Esophagus squamous epithelium (tissue), 4 donors: Measurements from ENCODE around the gene RSPO4.

Experiments
- POLR2A ChIP-seq, 4 donors: fragments of 450-650 bp; IDR thresholded peaks; one replicate each; pipeline ENCODE4 v1.6.1; 2017; ENCODE audit warnings: antibody characterized with exemption in 4 of 4, mild to moderate bottlenecking in 4 of 4, moderate library complexity in 3 of 4
- TF ChIP-seq, protein P1 (sequence below), 6 experiments: fragments of 450-650 bp in 4 of 6; fragments of 200-600 bp in 2 of 6; sonication (generic) in 2 of 6; IDR thresholded peaks; one replicate each; pipeline ENCODE4 v1.5.1; 2016 to 2019; ENCODE audit warnings: antibody characterized with exemption in 6 of 6, mild to moderate bottlenecking in 4 of 6, moderate library complexity in 4 of 6

DNA sequence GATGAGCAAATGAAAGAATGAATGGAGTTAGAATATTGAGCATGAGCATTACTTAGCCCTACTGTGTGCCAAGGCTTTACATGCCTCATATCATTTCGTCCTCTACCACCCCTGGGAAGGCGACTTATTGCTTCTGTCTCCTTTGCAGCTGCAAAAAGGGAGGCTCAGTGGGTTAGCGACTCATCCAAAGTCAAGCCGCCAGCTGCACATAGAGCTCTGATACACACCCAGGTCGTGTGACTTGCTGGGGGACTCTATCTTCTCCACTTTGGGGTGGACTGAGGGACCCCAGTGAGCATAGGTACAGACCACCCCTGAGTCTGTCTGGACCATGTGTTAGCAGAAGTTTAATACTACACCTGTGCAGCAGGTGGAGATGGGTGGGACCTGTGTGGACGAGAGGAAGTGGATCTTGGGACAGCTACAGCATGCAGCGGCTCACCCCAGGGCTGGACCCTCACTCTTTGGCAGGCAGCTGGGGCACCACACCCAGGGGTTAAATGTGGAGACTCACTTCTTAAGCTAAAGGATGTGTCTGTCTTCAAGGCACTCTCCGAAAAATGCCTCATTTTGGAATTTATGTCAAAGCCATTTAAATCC is 49.8 kb downstream of the RSPO4 start:
- TF ChIP-seq, protein P1, sequence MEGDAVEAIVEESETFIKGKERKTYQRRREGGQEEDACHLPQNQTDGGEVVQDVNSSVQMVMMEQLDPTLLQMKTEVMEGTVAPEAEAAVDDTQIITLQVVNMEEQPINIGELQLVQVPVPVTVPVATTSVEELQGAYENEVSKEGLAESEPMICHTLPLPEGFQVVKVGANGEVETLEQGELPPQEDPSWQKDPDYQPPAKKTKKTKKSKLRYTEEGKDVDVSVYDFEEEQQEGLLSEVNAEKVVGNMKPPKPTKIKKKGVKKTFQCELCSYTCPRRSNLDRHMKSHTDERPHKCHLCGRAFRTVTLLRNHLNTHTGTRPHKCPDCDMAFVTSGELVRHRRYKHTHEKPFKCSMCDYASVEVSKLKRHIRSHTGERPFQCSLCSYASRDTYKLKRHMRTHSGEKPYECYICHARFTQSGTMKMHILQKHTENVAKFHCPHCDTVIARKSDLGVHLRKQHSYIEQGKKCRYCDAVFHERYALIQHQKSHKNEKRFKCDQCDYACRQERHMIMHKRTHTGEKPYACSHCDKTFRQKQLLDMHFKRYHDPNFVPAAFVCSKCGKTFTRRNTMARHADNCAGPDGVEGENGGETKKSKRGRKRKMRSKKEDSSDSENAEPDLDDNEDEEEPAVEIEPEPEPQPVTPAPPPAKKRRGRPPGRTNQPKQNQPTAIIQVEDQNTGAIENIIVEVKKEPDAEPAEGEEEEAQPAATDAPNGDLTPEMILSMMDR (IDR thresholded peaks at IDR 0.05) = no peak
- TF ChIP-seq POLR2A (IDR thresholded peaks at IDR 0.05) = no peak
